Motor neuron (in vitro differentiated cells): Measurements from ENCODE around the gene SUPT4H1. TPM values are rescaled to one million over a fixed set of nuclear protein-coding genes. Genes with fewer than 3 reads are reported as not detected.

Experiments
- ATAC-seq, 8 experiments: fragments of 200-7000 bp; cut with Tn5 transposase; replicated peaks in 6 of 8; 2 replicates each; pipeline ENCODE4 v1.8.0; 2021; ENCODE audit warnings: mild to moderate bottlenecking in 8 of 8, moderate library complexity in 8 of 8
- H3K27ac ChIP-seq, 2 donors: fragments of 250-450 bp; sonication (Bioruptor Pico); 2 replicates each; pipeline ENCODE4 v1.9.0; 2021; ENCODE audit warnings: antibody characterized with exemption in 2 of 2, mild to moderate bottlenecking in 2 of 2, moderate library complexity in 1 of 2
- H3K4me1 ChIP-seq, 2 donors: fragments of 250-450 bp; sonication (Bioruptor Pico); replicated peaks in 1 of 2; 2 replicates each; pipeline ENCODE4 v1.6.1; 2021; ENCODE audit warnings: antibody characterized with exemption in 2 of 2, mild to moderate bottlenecking in 2 of 2, moderate library complexity in 1 of 2
- H3K4me3 ChIP-seq, 5 donors: fragments of 250-450 bp; sonication (Bioruptor Pico); 2 replicates each; pipeline ENCODE4 v1.9.0; 2021; ENCODE audit warnings: antibody characterized with exemption in 5 of 5, mild to moderate bottlenecking in 5 of 5, moderate library complexity in 4 of 5
- WGBS, 10 experiments: fragments of 450-650 bp; shearing (Covaris generic); methylation state at CpG; one replicate each; pipeline ENCODE4 v1.0.0; 2022; 5-methylcytosine and 5-hydroxymethylcytosine counted together
- in situ Hi-C, 9 experiments: fragments of 400-800 bp; cut with MboI; loops; one replicate each; pipeline ENCODE4 v1.15.0; 2021; ENCODE audit warnings: low sequenced_read_pairs in 9 of 9, low pct_unique_long_range_greater_than_20kb in 2 of 9; ENCODE audit not compliant: unreplicated experiment in 9 of 9
- total RNA-seq, 8 experiments: library from RNA; unstranded; fragments of 300-600 nt; gene quantifications; 2 replicates each; pipeline versions ENCODE4 v1.2.3 to v1.2.4, GENCODE V29; 2022

The SUPT4H1 gene
- total RNA-seq, 8 experiments from 2014 or later: 47.7 to 87.5 (median 62.3) TPM

DNA sequence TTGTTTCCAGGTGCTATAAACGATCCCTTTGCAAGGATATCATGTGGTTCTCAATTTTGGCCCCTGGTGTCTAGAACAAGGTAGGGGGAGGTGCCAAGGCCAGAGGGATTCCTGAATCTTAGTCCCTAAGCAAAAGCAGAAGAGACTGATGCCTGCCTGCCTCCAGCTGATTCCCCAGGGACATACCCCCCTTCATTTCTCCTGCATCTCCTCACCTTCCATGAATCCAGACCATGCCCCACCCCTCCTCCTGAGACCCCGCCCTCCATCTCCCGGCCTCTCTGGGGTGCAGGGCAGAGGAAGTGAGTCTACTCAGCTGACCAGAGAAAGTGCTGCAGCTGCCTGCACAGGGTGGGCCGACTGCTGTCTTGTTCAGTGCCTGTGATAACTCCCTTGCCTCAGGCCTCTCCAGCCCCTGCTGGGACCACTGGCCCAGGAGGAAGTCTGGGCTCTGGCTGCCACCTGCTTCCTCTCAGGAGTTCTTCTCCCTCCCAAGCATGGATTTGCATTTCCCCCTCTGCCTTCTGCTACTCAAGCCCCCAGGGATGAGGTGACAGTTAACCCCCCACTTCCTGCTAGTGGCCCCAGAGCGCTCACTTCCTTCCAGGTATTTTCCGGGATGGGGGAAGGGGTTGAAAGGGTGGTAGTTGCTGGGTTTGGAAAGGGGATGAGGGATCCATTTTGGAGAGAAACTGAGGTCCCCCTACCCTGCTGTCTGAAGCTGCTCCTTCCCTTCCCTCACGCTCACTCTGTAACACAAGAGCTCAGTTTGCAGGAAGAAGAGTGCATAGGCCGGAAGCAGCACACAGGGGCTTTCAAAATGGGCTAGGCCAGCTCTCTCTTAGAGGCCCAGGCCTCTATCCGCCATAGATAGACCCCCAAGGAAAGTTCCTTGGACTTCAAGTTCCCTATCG, 12.9 kb downstream of the SUPT4H1 start:
- in situ Hi-C loops: no loop called here
- Histone ChIP-seq H3K4me3 (no peak overlapping the region), H3K4me1 (peaks cover 5% of the 10 kb centered on the region in 2 donors), H3K27ac (no peak overlapping the region)
- 0 to 100% (median 88%) methylated on average over 1 to 4 of the region's 10 CpGs; no CpG with 5 or more reads in 4 of the 10 experiments for WGBS, 10 experiments
- ATAC-seq: peak in 7 of 8 experiments; percentile 14 to 65 (median 47)

DNA sequence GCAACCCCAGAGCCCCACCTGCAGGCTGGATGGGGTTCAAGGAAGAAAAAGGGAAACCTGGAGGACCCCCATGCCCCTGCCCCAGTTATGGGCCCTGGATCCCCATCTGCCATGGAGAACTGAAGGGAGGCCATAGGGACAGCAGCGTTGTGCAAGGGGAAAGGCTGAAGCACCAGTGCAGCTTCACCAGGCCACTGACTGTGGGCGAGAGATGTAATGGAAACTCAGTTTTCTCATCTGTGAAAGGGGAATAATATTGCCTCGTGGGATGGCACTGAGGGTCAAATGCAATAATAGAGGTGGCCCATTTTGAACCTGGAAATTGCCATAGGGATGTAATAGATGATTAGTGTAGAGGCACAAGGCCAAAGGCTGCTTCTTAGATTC, 13.6 kb downstream of the SUPT4H1 start:
- in situ Hi-C loops: no loop called here
- no peak for ATAC-seq
- Histone ChIP-seq H3K27ac (no peak overlapping the region), H3K4me1 (peaks cover 5% of the 10 kb centered on the region in 2 donors), H3K4me3 (no peak overlapping the region)
- 14 to 100% (median 63%) methylated on average over 1 to 3 of the region's 3 CpGs; no CpG with 5 or more reads in 4 of the 10 experiments for WGBS, 10 experiments

DNA sequence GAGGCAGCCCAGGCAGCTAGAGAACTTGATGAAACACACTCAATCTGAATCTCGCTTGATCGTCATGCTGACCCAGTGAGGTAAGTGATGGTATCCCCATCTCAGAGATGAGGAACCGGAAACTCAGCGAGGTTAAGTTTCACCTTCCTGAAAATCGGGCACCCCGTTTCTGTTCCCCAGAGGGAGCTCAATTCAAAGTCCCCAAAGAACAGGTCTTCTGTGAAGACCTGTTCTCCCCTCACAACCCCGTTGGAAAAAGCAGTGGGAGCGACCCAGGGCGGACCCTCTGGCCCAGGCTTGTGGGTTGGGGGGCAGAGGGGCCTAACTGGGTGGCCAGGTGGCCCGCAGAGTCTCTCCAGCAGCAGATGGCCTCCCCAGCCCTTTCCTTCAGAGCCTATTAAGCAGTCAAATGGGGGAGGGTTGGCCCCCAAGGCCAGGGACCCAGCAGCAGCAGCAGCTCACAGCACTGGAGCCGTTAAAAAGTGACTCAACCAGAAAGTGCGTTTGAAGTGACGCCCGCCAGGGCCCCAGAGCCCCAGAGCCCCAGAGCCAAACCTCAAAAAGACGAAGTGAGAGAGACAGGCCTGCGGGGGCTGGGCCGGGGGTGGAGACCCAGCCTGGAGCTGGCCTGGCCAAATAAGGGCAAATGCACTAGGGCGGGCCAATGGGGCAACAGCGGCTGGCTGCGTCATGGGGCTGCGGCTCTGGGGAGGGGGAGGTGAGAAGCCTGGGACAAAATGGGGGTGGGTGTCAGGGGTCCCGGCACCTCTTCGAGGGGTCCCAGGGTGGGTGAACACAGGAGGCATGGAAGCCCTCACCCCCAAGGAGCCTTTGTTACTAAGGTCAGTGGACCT, 14.2 kb downstream of the SUPT4H1 start:
- WGBS, 10 experiments: 29 to 95% (median 62%) methylated on average over 2 to 8 of the region's 23 CpGs; no CpG with 5 or more reads in 4 of the 10 experiments
- H3K4me3 ChIP-seq: no peak overlapping the region
- in situ Hi-C loops: no loop called here
- ATAC-seq: peak; percentile 26 to 78 (median 68)
- H3K27ac ChIP-seq: peak overlapping the region in 1 of 2 donors; percentile 18
- H3K4me1 ChIP-seq: peaks cover 5% of the 10 kb centered on the region in 2 donors

DNA sequence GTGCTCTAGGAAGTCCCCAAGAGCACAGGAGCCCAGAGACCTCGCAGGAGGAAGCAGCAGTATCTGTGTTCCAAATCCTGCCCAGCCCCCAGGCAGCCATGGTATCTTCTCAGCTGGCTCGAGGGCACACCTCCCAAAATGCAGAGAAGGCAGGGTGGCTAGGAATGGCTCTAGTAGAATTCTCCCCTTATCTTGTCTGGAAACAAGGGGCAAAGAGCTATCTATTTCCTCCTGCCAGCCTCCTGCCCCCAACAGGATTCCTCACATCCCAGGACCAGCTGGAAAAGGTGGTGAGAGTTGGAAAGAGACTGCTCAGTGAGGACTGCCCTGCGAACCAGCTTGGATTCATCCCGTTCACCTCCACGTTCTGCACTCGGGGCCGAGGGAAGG, 14.8 kb downstream of the SUPT4H1 start:
- no peak overlapping the region for H3K4me3 ChIP-seq
- 44 to 90% (median 60%) methylated on average over 1 to 3 of the region's 7 CpGs; no CpG with 5 or more reads in 4 of the 10 experiments for WGBS, 10 experiments
- in situ Hi-C loops: no loop called here

DNA sequence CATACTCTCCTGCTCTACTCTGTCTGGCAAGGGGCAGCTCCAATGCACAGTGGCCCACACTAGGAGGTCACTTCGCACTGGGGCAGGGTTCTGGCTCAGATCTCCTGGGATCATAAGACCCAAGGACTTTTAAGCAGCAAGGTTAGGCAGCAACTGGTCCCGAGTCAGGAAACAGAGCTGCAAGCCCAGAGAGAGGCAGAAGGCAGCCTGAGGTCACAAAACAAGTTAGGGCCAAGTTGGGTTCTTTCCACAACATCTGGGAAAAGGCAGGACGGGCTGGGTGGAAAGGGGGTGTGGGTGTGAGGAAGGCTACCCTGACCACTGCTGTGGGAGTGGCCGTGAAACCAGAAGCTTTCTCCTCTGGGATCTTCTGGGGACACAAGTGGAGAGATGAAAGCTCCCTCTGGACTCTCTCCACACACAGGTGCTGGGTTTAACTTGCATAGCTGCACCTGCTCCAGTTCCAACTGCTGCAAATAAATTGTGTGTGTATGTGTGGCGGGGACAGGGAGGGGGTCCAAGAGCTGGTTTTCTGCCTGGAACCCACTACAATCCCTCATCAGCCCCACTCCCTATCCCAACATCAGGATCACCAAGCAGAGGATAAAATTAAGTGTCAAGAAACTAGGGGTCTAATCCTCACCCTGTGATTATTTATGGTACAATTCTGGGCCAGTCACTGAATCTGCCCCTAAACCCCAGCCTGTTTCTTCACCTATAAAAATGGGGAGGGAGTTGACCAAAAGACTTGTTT, 15.4 kb downstream of the SUPT4H1 start:
- H3K4me3 ChIP-seq: no peak overlapping the region
- H3K27ac ChIP-seq: no peak overlapping the region
- 0 to 92% (median 45%) methylated on average over 1 to 2 of the region's 5 CpGs; no CpG with 5 or more reads in 4 of the 10 experiments for WGBS, 10 experiments
- in situ Hi-C loops: no loop called here
- ATAC-seq: peak in 2 of 8 experiments; percentile 8 to 29
- peaks cover 5% of the 10 kb centered on the region in 2 donors for H3K4me1 ChIP-seq

More for the DNA sequence above, 14.8 kb downstream of the SUPT4H1 start:
- H3K27ac ChIP-seq: no peak overlapping the region
- H3K4me1 ChIP-seq: peaks cover 5% of the 10 kb centered on the region in 2 donors
- no peak for ATAC-seq

DNA sequence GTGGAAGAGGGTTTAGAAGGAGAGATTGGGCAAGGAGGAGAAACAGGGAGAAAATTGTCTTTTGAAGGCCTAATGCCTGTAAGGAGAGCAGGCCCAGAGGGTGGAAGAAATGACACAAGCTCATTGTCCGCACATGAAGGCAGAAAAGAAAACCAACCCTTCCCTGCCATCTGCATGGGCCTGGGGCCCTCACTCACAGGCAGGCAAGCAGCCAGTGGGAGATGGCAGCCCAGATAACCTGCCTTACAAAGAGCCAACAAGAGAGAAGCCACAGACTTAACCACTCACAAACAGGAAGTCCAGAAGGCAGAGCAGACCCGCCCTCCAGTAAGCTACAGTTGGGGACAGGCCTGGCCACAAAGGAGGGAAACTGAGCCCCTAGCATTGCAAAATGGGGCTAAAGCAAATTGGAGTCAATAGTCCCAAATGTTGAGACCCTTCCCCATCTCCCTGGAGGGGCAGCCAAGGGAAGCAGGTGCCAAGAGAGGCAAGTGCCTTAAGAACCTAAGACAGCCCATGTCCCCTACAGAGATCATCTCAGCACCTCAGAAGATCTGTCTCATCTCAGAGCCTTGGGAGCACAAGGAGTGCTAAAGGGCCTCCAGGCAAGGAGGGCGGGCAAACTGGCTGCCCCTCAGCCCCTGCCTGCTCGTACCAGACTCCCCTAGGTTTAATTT, 16.1 kb downstream of the SUPT4H1 start:
- WGBS, 10 experiments: 50 to 100% (median 94%) methylated on average over 1 to 3 of the region's 4 CpGs; no CpG with 5 or more reads in 6 of the 10 experiments
- Histone ChIP-seq H3K27ac (no peak overlapping the region), H3K4me1 (peaks cover 5% of the 10 kb centered on the region in 2 donors), H3K4me3 (no peak overlapping the region)
- peak in 1 of 8 experiments; percentile 5 for ATAC-seq
- in situ Hi-C loops: no loop called here

DNA sequence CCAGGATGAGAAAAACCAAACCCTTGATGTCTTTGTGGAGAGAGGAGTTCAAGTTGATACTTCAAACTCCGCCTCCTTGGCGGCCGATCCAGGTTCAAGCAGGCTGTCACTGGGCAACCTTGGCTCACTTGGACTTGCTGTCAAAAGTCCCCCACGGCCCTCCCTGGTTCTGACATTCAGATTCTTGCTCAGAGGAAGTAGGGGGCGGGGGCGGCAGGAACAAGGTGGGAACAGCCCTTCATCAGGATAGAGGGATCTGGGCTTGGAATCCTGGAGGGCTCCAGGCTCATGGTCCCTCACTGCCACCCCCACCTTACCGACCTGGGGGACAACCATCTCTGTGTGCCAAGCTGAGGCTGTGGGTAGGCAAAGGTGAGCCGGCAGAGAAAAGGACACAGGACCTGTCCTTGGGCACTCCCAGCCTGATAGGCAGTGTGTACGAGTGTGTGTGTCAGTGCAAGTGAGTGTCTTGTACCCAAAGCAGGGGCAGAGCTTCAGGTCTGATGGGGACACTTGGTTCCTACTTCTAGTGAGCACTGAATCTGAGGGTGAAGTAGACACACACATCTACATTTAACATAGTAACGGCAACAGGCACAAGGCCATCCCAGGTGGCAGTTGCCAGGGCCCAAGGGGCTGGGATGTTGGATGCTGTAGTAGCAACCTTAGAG, 16.8 kb downstream of the SUPT4H1 start:
- Histone ChIP-seq H3K4me1 (peaks cover 8 to 11% of the 10 kb centered on the region in 2 donors), H3K4me3 (no peak overlapping the region), H3K27ac (no peak overlapping the region)
- no peak for ATAC-seq
- 50 to 86% (median 67%) methylated on average over 2 to 5 of the region's 10 CpGs; no CpG with 5 or more reads in 6 of the 10 experiments for WGBS, 10 experiments
- in situ Hi-C loops: no loop called here

DNA sequence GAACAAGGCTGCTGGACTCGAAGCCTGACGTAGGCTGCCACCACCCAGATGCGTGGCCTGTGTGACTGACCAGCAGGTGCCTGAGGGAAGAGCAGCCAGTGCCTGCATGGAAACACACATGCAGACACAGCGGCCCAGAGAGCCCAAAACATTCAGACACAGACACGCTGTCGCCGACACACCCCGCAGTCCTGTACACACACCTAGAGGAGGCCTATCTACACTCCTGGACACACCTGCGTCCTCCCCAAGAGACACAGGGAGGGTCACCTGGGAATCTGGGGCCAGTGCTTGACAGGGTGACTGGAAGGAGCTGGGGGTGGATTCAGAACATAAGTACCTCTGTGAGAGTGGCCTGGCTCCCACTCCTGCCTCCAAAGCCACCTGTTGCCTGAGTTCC, 17.3 kb downstream of the SUPT4H1 start:
- Histone ChIP-seq H3K27ac (no peak overlapping the region), H3K4me1 (peaks cover 10 to 14% of the 10 kb centered on the region in 2 donors), H3K4me3 (no peak overlapping the region)
- ATAC-seq: no peak
- in situ Hi-C loops: no loop called here
- WGBS, 10 experiments: 83 to 100% (median 92%) methylated on average over 1 to 6 of the region's 9 CpGs; no CpG with 5 or more reads in 6 of the 10 experiments

DNA sequence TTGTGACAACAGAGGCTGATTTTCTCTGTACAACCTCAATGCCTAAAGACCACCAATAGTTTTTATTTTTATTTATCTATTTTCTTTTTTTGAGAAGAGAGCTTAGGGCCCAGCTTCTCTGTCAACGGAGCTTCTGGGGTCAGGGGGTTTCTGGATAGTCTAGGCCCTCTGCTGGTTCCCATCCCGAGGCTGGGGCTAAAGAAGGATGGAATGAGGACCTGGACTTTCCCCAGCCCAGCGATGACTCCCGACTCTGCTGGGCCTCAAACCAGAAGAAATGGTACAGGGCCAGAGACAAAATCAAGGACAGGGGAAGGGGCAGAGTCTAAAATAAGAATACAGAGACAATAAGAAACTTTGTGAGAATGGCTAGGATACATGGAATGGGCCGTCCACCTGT, 17.7 kb downstream of the SUPT4H1 start:
- no peak overlapping the region for H3K4me3 ChIP-seq
- no peak overlapping the region for H3K27ac ChIP-seq
- no peak for ATAC-seq
- WGBS, 10 experiments: 60 to 92% (median 77%) methylated on average over 1 to 4 of the region's 5 CpGs; no CpG with 5 or more reads in 4 of the 10 experiments
- peaks cover 15 to 18% of the 10 kb centered on the region in 2 donors for H3K4me1 ChIP-seq
- in situ Hi-C loops: no loop called here

DNA sequence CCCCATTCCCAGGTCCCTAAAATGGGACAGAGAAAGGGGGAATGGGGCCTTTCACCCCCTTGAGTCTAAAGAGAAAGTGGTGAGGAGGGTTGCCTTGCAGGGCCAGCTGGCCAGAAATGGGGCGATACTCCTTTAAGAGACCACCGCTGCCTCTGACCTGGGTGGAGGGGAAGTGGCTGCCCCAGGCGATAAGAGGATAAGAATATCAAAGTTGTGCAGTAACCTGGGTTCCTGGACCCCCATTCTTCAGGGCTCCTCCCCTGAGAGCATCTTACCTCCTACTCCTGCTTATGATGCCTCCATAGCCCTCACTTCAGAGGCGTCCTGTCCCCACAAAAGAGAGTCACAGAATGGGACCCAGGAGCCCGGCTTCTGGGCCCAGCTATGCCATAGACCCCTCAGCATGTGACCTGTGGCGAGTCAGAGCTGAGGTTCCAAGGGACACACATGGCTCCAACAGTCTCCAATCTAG, 18.2 kb downstream of the SUPT4H1 start:
- in situ Hi-C loops: no loop called here
- ATAC-seq: no peak
- no peak overlapping the region for H3K27ac ChIP-seq

More for the DNA sequence above, 18.2 kb downstream of the SUPT4H1 start:
- no peak overlapping the region for H3K4me3 ChIP-seq
- WGBS, 10 experiments: 20 to 100% (median 52%) methylated on average over 1 to 4 of the region's 6 CpGs; no CpG with 5 or more reads in 7 of the 10 experiments
- H3K4me1 ChIP-seq: peaks cover 19 to 23% of the 10 kb centered on the region in 2 donors
